ENCODE results near the gene SERPINF2.
A peak's percentile ranks its signal among the peaks of the same experiment; 100 is the strongest.
"Not testable (repeated sequence)": the region's sequence is repeated elsewhere in the genome, so short reads cannot be mapped to it uniquely, and the experiment has no call there.

The SERPINF2 gene

DNA sequence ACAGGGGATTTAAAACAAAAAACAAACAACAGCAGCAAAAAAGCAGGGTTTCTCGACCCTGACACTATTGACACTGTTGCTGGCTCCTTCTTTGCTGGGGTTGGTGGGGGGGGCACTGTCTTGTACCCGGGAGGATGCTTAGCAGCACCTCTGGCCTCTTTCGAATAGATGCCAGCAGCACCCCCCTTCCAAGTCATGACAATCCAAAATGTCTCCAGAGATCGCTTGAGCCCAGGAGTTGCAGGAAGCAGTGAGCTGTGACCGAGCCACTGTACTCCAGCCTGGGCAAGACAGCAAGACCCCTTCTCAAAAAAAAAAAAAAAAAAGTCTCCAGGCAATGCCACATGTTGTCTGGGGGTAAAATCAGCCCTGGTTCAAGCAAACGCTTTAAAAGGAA, 39.5 kb downstream of the SERPINF2 start:
- Histone ChIP-seq H3K4me3 (ENCODE audit: low read length) (no peak overlapping the region), H3K36me3 (ENCODE audit: control insufficient read depth, insufficient read depth, low read length) (peaks cover 7% of the 10 kb centered on the region), H3K9ac (ENCODE audit: low read length) (no peak overlapping the region), H3K27ac (ENCODE audit: low read depth, low read length) (peak overlapping the region; percentile 71), H3K4me1 (ENCODE audit: control insufficient read depth, insufficient read depth, low read length) (peaks cover 32% of the 10 kb centered on the region), H3K27me3 (ENCODE audit: control insufficient read depth, insufficient read depth, low read length) (no peaks in the 10 kb centered on the region)

DNA sequence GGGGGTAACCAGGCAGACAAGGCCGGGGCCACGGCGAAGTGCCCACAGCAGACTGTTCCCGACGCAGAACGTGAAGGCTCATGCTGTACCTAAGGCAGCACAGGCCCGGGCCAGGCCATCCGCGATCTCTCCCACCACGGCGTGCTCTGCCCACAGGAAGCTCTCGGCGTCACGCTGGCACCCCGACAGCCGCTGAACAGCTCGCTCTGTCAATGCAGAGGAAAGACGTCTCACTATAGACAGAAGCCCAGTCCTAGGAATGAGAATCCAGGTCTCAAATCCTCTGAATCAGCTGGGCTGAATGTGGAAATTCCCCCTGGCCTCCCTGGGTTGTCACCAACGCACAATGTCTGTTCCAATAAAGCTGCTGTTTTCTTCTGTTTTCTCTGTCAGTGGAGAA, 40.6 kb downstream of the SERPINF2 start:
- H3K9ac ChIP-seq (ENCODE audit: low read length) = peak overlapping the region; percentile 26
- peaks cover 7% of the 10 kb centered on the region for H3K36me3 ChIP-seq (ENCODE audit: control insufficient read depth, insufficient read depth, low read length)
- no peaks in the 10 kb centered on the region for H3K27me3 ChIP-seq (ENCODE audit: control insufficient read depth, insufficient read depth, low read length)
- peaks cover 40% of the 10 kb centered on the region for H3K4me1 ChIP-seq (ENCODE audit: control insufficient read depth, insufficient read depth, low read length)
- peak overlapping the region; percentile 34 for H3K4me3 ChIP-seq (ENCODE audit: low read length)
- peak overlapping the region; percentile 93 for H3K27ac ChIP-seq (ENCODE audit: low read depth, low read length)

DNA sequence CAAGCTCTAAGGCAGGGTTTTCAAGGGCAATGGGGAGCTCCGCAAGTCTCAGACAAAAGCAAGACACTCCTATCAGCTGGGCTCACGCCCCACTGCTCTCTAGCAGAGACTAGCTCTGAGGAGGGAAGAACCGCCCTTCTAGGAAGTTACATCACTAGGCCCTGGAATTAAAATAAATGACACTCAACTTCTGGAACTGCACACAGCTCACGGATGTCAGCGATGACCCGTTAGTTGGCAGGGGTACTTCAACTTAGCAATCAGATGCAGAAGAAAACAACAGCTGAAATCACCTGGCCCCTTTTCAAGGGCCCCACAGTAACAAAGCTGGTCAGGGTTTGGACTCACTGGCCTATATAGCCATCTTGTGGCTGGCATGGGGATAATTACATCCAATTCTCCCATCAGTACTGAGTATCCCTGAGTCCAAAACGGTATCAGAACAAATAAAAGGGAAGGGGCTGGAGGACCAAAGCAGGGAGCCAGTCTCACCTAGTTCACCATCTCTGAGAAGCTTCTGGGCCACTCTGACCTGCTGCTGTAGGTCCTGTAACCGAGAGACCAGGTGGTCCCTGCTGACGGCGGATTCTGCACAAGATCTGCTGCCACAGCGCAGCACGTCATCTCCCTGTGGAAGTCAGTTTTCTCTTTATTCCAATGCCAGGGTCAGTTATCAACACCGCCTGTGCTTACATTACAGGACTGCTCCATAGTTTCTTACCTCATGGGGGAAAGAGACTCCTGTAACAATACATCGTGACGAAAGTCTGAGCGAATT, 41.4 kb downstream of the SERPINF2 start:
- Histone ChIP-seq H3K9ac (ENCODE audit: low read length) (no peak overlapping the region), H3K36me3 (ENCODE audit: control insufficient read depth, insufficient read depth, low read length) (peaks cover 7% of the 10 kb centered on the region), H3K27ac (ENCODE audit: low read depth, low read length) (peak overlapping the region; percentile 93), H3K27me3 (ENCODE audit: control insufficient read depth, insufficient read depth, low read length) (no peaks in the 10 kb centered on the region), H3K4me1 (ENCODE audit: control insufficient read depth, insufficient read depth, low read length) (peaks cover 40% of the 10 kb centered on the region), H3K4me3 (ENCODE audit: low read length) (peak overlapping the region; percentile 34)

DNA sequence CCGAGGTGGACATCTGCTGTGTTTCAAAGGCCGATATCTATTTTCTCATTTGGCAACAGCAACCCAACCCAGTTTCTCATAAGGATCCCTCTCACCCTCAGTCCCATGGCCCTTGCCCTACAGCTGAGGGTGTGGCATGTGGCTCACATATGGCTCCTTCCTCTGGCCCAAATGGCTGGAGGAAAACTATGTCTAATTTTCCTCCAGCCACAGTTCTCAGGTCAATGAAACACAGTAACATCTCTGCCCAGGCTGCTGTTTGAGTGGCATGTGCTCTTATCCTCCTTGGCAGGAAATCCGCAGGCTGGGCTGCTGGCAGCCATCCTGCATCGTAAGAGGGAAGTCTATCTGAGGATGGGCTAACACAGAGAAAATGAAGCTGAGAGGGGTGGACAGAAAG, 43.3 kb downstream of the SERPINF2 start:
- no peaks in the 10 kb centered on the region for H3K27me3 ChIP-seq (ENCODE audit: control insufficient read depth, insufficient read depth, low read length)
- H3K4me3 ChIP-seq (ENCODE audit: low read length) = no peak overlapping the region
- H3K4me1 ChIP-seq (ENCODE audit: control insufficient read depth, insufficient read depth, low read length) = peaks cover 28% of the 10 kb centered on the region
- peaks cover 7% of the 10 kb centered on the region for H3K36me3 ChIP-seq (ENCODE audit: control insufficient read depth, insufficient read depth, low read length)
- H3K9ac ChIP-seq (ENCODE audit: low read length) = no peak overlapping the region
- peak overlapping the region; percentile 84 for H3K27ac ChIP-seq (ENCODE audit: low read depth, low read length)

DNA sequence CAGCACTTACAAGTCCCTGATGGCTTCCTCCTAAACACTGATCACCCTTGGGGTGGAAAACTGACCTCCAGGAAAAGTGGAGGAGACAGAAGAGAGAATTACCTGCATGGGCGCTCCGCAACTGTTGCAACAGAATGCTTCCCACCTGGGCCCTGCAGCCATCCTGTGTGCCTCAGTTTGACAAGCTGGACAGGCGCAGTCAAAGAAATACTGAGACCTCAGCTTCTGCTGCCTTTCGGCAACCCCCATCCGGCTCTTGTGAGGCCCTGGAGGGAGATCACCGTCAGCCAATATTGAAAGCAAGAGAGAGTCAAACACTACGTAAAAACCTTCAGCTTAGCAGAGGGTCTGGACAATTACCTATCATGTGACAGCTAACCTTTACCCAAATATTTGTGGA, 44.0 kb downstream of the SERPINF2 start:
- Histone ChIP-seq H3K27me3 (ENCODE audit: control insufficient read depth, insufficient read depth, low read length) (no peaks in the 10 kb centered on the region), H3K4me3 (ENCODE audit: low read length) (peak overlapping the region; percentile 4), H3K36me3 (ENCODE audit: control insufficient read depth, insufficient read depth, low read length) (peaks cover 3% of the 10 kb centered on the region), H3K9ac (ENCODE audit: low read length) (no peak overlapping the region), H3K4me1 (ENCODE audit: control insufficient read depth, insufficient read depth, low read length) (peaks cover 28% of the 10 kb centered on the region), H3K27ac (ENCODE audit: low read depth, low read length) (peak overlapping the region; percentile 84)

DNA sequence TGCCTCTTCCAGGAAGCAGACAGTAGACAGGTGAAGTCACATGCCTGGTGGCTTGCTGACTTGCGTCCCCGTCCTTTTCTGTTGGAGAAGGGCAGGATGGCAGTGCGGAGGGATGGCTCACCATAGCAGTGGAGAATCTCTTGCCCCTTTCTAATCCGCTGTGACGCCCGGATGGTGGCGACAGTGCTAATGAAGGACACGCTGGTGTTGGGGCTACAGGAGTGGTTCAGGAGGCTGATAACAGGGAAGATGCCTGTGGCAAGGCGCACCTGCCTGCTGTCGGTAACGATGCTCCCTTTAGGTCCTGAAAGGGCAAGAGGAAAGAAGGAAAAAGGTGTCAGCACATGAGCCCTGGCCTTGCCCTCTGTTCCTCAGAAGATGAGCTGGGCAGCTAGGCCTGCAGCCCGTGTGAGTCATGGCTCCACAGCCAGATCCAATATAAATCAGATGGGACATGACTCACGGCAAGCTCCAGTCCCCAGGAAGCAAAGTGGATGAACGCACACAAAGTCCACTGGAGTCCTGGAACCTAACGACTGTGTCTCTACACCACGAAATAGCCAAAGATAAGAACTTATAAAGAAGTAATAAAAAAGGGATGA, 44.7 kb downstream of the SERPINF2 start:
- peak overlapping the region; percentile 4 for H3K4me3 ChIP-seq (ENCODE audit: low read length)
- no peaks in the 10 kb centered on the region for H3K36me3 ChIP-seq (ENCODE audit: control insufficient read depth, insufficient read depth, low read length)
- no peak overlapping the region for H3K9ac ChIP-seq (ENCODE audit: low read length)

DNA sequence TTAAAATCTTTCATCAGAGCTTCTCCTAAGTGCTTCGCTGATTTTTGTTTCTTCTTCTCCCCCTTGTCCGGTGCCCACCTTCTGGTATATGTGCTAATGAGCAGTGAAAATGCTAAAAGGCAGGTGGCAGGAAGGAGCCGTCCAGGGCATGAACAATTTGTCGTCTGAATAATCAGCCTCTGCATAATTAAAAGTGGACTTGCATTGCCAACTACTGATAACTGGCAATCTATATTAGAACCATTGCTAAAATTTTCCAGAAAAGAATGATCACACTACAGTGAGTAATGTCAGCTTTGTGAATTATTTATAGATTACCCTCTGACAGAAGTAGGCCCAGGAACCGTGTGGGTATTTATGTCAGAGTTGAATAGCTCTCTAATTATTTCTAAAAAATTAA, 47.3 kb downstream of the SERPINF2 start:
- H3K4me1 ChIP-seq (ENCODE audit: control insufficient read depth, insufficient read depth, low read length) = peaks cover 15% of the 10 kb centered on the region
- no peak overlapping the region for H3K27ac ChIP-seq (ENCODE audit: low read depth, low read length)
- H3K36me3 ChIP-seq (ENCODE audit: control insufficient read depth, insufficient read depth, low read length) = no peaks in the 10 kb centered on the region
- no peaks in the 10 kb centered on the region for H3K27me3 ChIP-seq (ENCODE audit: control insufficient read depth, insufficient read depth, low read length)
- no peak overlapping the region for H3K4me3 ChIP-seq (ENCODE audit: low read length)
- H3K9ac ChIP-seq (ENCODE audit: low read length) = no peak overlapping the region

More for the DNA sequence above, 44.7 kb downstream of the SERPINF2 start:
- H3K27ac ChIP-seq (ENCODE audit: low read depth, low read length) = peak overlapping the region; percentile 84
- peaks cover 24% of the 10 kb centered on the region for H3K4me1 ChIP-seq (ENCODE audit: control insufficient read depth, insufficient read depth, low read length)
- no peaks in the 10 kb centered on the region for H3K27me3 ChIP-seq (ENCODE audit: control insufficient read depth, insufficient read depth, low read length)

DNA sequence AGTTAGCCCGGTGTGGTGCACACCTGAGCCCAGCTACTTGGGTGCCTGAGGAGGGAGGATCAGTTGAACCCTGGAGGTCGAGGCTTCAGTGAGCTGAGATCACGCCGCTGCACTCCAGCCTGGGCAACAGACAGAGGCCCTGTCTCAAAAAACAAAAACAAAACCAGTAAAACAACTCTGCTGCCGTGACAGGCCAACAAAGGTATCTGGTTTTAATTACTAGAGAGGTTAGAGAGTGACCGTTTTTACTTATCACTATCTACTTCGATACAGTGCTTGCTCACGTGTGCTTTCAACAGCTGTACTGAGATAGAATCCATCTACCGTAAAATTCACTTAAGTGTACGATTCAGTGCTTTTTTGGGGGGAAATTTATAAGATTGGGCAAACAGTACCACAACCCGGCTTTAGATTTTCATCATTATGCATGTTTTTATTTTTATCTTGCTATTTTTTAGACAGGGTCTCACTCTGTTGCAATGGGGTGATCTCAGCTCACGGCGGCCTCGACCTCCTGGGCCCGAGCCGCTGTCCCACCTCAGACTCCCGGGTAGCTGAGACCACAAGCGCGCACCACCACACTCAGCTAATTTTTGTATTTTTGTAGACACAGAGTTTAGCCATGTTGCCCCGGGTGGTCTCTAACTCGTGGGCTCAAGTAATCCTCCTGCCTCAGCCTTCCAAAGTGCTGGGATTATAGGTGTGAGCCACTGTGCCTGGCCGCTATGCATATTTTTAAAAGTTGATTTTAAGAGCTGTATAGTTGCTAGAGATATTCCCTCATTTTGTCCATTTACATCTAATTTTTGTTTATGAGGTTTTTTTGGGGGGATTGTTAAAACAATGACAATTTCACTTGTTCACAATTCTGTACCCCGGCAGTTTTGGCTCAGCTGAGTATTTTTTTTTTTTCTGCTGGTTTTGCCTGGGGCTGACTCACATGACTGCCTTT, 50.1 kb downstream of the SERPINF2 start:
- H3K36me3 ChIP-seq (ENCODE audit: control insufficient read depth, insufficient read depth, low read length) = no peaks in the 10 kb centered on the region
- H3K27ac ChIP-seq (ENCODE audit: low read depth, low read length) = no peak overlapping the region
- H3K4me3 ChIP-seq (ENCODE audit: low read length) = no peak overlapping the region
- H3K27me3 ChIP-seq (ENCODE audit: control insufficient read depth, insufficient read depth, low read length) = no peaks in the 10 kb centered on the region
- no peak overlapping the region for H3K9ac ChIP-seq (ENCODE audit: low read length)
- peaks cover 7% of the 10 kb centered on the region for H3K4me1 ChIP-seq (ENCODE audit: control insufficient read depth, insufficient read depth, low read length)

DNA sequence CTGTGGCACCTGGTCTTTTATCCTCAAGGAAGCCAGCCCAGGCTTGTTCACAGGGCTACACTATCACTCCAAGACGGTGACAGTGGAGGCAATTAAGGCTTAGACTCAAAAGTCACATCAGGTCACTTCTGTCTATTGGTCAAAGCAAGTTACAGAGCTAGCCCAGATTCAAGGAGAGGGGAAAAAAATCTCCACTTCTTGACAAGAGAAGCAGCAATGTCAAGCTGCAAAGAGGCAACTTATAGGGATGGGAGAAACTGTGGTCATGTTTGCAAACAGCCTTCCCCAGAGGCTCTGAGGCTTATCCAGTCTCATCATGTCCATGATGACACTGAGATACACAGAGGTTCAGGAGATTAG, 50.8 kb downstream of the SERPINF2 start:
- no peak overlapping the region for H3K27ac ChIP-seq (ENCODE audit: low read depth, low read length)
- H3K4me3 ChIP-seq (ENCODE audit: low read length) = no peak overlapping the region
- H3K4me1 ChIP-seq (ENCODE audit: control insufficient read depth, insufficient read depth, low read length) = peaks cover 5% of the 10 kb centered on the region
- no peak overlapping the region for H3K9ac ChIP-seq (ENCODE audit: low read length)
- H3K36me3 ChIP-seq (ENCODE audit: control insufficient read depth, insufficient read depth, low read length) = no peaks in the 10 kb centered on the region
- no peaks in the 10 kb centered on the region for H3K27me3 ChIP-seq (ENCODE audit: control insufficient read depth, insufficient read depth, low read length)

DNA sequence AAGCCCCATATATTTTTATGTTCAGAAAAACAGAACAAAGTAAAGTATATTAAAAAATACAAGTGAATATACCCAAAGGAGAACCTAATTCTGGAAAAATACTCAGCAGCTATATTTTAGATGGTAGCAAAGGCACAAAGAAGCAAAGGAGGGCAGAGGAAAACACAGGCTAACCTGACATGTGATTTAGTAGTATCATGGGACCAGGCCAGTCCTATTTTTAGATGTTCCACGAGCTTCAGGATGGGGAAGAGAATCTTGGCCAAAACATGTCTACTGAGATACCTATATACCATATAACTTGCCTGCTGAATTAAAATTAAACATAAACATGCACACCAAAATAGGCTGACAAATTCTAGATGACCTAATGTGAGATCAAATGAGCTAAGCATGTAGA, 54.1 kb downstream of the SERPINF2 start:
- no peak overlapping the region for H3K9ac ChIP-seq (ENCODE audit: low read length)
- H3K4me1 ChIP-seq (ENCODE audit: control insufficient read depth, insufficient read depth, low read length) = peaks cover 5% of the 10 kb centered on the region
- H3K27me3 ChIP-seq (ENCODE audit: control insufficient read depth, insufficient read depth, low read length) = no peaks in the 10 kb centered on the region
- H3K36me3 ChIP-seq (ENCODE audit: control insufficient read depth, insufficient read depth, low read length) = peaks cover 10% of the 10 kb centered on the region
- H3K27ac ChIP-seq (ENCODE audit: low read depth, low read length) = peak overlapping the region; percentile 61
- H3K4me3 ChIP-seq (ENCODE audit: low read length) = no peak overlapping the region

DNA sequence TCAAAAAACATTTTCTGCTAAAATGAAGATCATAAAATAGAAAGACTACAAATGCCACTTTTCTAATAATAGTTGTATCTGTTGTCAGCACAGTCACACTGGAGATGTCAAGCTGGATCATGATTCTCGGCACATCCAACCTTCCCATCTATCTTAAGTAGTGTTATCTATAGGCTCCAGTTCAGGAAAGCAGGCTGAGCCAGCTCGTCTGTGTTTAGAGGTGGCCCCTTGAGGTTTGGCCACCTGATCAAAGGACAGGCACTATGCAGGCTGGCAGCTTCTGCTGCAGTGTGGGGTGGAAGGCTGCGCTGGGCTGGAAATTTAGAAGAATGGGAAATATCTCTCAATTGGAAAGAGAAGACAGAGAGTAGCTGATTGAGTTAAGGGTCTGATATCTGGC, 54.7 kb downstream of the SERPINF2 start:
- Histone ChIP-seq H3K4me3 (ENCODE audit: low read length) (no peak overlapping the region), H3K27me3 (ENCODE audit: control insufficient read depth, insufficient read depth, low read length) (no peaks in the 10 kb centered on the region), H3K36me3 (ENCODE audit: control insufficient read depth, insufficient read depth, low read length) (peaks cover 10% of the 10 kb centered on the region), H3K27ac (ENCODE audit: low read depth, low read length) (peak overlapping the region; percentile 61), H3K9ac (ENCODE audit: low read length) (no peak overlapping the region), H3K4me1 (ENCODE audit: control insufficient read depth, insufficient read depth, low read length) (peaks cover 5% of the 10 kb centered on the region)

DNA sequence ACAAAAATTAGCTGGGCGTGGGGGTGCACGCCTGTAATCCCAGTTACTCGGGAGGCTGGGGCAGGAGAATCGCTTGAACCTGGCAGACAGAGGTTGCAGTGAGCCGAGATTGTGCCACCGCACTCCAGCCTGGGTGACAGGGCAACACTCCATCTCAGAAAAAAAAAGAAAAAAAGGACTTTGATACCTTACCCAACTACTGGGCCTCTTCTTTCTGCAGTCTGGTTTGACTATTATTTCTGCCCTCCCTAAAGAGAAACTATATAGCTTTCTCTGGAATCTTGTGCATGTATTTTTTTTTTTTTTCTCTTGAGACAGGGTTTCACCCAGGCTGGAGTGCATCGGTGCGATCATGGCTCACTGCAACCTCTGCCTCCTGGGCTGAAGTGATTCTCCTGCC, 55.2 kb downstream of the SERPINF2 start:
- peaks cover 10% of the 10 kb centered on the region for H3K36me3 ChIP-seq (ENCODE audit: control insufficient read depth, insufficient read depth, low read length)
- H3K27me3 ChIP-seq (ENCODE audit: control insufficient read depth, insufficient read depth, low read length); H3K27ac ChIP-seq (ENCODE audit: low read depth, low read length); H3K4me3 ChIP-seq (ENCODE audit: low read length); H3K9ac ChIP-seq (ENCODE audit: low read length); H3K4me1 ChIP-seq (ENCODE audit: control insufficient read depth, insufficient read depth, low read length): not testable (repeated sequence)
